Right kidney (tissue), 9 donors: ENCODE results near the gene AFF4.
"Not testable (repeated sequence)": the region's sequence is repeated elsewhere in the genome, so short reads cannot be mapped to it uniquely, and the experiment has no call there.

Source experiments
- DNase-seq: peaks from one replicate; pipeline ENCODE4 v3.0.0-alpha.2; 2016
- long read RNA-seq, 8 donors: transcript quantifications; one replicate each; lab custom pipeline, GENCODE V29; 2026

Gene AFF4
- long read RNA-seq, donor 1, partial matches to known transcripts, result 8 of 9 reads
- long read RNA-seq, donor 1, other reads (novel, unspliced or antisense), result 0 of 9 reads
- long read RNA-seq, donor 2, partial matches to known transcripts, result 5 of 6 reads
- long read RNA-seq, donor 2, other reads (novel, unspliced or antisense), result 0 of 6 reads
- long read RNA-seq, donor 3, partial matches to known transcripts, result 7 of 7 reads
- long read RNA-seq, donor 3, other reads (novel, unspliced or antisense), result 0 of 7 reads
- long read RNA-seq, donor 4, partial matches to known transcripts, result 12 of 14 reads
- long read RNA-seq, donor 4, other reads (novel, unspliced or antisense), result 0 of 14 reads
- long read RNA-seq, donor 5, full-length matches to known transcripts, result 5 of 14 reads
- long read RNA-seq, donor 5, partial matches to known transcripts, result 9 of 14 reads
- long read RNA-seq, donor 5, other reads (novel, unspliced or antisense), result 0 of 14 reads
- long read RNA-seq, donor 6, full-length matches to known transcripts, result 2 of 9 reads
- long read RNA-seq, donor 6, partial matches to known transcripts, result 7 of 9 reads
- long read RNA-seq, donor 6, other reads (novel, unspliced or antisense), result 0 of 9 reads
- long read RNA-seq, donor 7, partial matches to known transcripts, result 33 of 33 reads
- long read RNA-seq, donor 7, other reads (novel, unspliced or antisense), result 0 of 33 reads
- long read RNA-seq, donor 8, partial matches to known transcripts, result 7 of 8 reads
- long read RNA-seq, donor 8, other reads (novel, unspliced or antisense), result 0 of 8 reads

- DNase-seq, result peak; percentile 95
Observed at GRCh38 chr5:132963171-132964104, at the start of gene AFF4. TSS of gene AFF4 (minus strand) at chr5:132963634. CDS start at chr5:132937189, 26,445 bp downstream.

- DNase-seq, result not testable (repeated sequence)
Observed at GRCh38 chr5:133008455-133008854, 45.0 kb upstream of the AFF4 start.

GRCh38 chr5:133006653-133007052 lies 43.2 kb upstream of the AFF4 start:
- DNase-seq, result no peak

- DNase-seq, result no peak
Observed at GRCh38 chr5:132999246-132999645, 35.8 kb upstream of the AFF4 start.

GRCh38 chr5:132998556-132998955 lies 35.1 kb upstream of the AFF4 start:
- DNase-seq, result no peak

- DNase-seq, result no peak
Observed at GRCh38 chr5:132996307-132996706, 32.9 kb upstream of the AFF4 start.

- no peak for DNase-seq
Observed at GRCh38 chr5:132987531-132988408, 24.3 kb upstream of the AFF4 start.

GRCh38 chr5:132982971-132983370 lies 19.5 kb upstream of the AFF4 start:
- not testable (repeated sequence) for DNase-seq

- no peak for DNase-seq
Observed at GRCh38 chr5:132981288-132981687, 17.9 kb upstream of the AFF4 start.

GRCh38 chr5:132979976-132980375 lies 16.5 kb upstream of the AFF4 start:
- no peak for DNase-seq

GRCh38 chr5:132979367-132979940 lies 16.0 kb upstream of the AFF4 start:
- DNase-seq, result no peak

- DNase-seq, result no peak
Observed at GRCh38 chr5:132976852-132977251, 13.4 kb upstream of the AFF4 start.

GRCh38 chr5:132972436-132972828 lies 9.0 kb upstream of the AFF4 start:
- not testable (repeated sequence) for DNase-seq

GRCh38 chr5:132971483-132972435 lies 8.3 kb upstream of the AFF4 start:
- no peak for DNase-seq

- DNase-seq, result no peak
Observed at GRCh38 chr5:132965120-132965519, 1.7 kb upstream of the AFF4 start.

- DNase-seq, result peak; percentile 80
Observed at GRCh38 chr5:132962429-132963021, 909 bp downstream of the AFF4 start.

GRCh38 chr5:132961887-132962286 lies 1.5 kb downstream of the AFF4 start:
- peak; percentile 24 for DNase-seq

- not testable (repeated sequence) for DNase-seq
Observed at GRCh38 chr5:132961123-132961815, 2.2 kb downstream of the AFF4 start.
